Measurements from ENCODE around the gene CACNA2D2.

- TF ChIP-seq TARDBP (IDR thresholded peaks at IDR 0.05) (no peak), ZNF384 (IDR thresholded peaks at IDR 0.05) (no peak), FOXM1 (IDR thresholded peaks at IDR 0.05; ENCODE audit: borderline replicate concordance) (no peak), HDGF (IDR thresholded peaks at IDR 0.05; ENCODE audit: borderline replicate concordance) (no peak), ELF4 (IDR thresholded peaks at IDR 0.05) (no peak), SP1 (IDR thresholded peaks at IDR 0.05) (no peak), LEF1 (IDR thresholded peaks at IDR 0.05; ENCODE audit: borderline replicate concordance) (no peak), FOXK2 (IDR thresholded peaks at IDR 0.05) (no peak), SUZ12 (IDR thresholded peaks at IDR 0.05) (no peak)
These were observed 163.8 kb downstream of the CACNA2D2 start for GRCh38 chr3:50339485-50340146.

Measured in HEK293T (cell line).